K562 (cell line): Measurements from ENCODE around the gene PHACTR3. TPM values are rescaled to one million over a fixed set of nuclear protein-coding genes. Genes with fewer than 3 reads are reported as not detected.

ENCODE experiments used
- ATAC-seq: fragments of 200-7000 bp; cut with Tn5 transposase; 3 replicates; pipeline ENCODE4 v1.9.1; 2020; ENCODE audit warnings: moderate library complexity
- BruUV-seq: library from RNA; stranded (reverse); fragments of 400-500 nt; replicated peaks from 2 replicates; lab custom pipeline; 2021; lab: Mats Ljungman, UMichigan
- CTCF ChIA-PET: fragments of 300-600 bp; formaldehyde crosslinking; extraction: SDS; loops from one replicate; lab custom pipeline; 2021; ENCODE audit warnings: low intra/inter-chr PET ratio; lab: Yijun Ruan, JAX
- POLR2A ChIA-PET: fragments of 300-600, 350-650 bp; sonication (Branson Sonifier 250); formaldehyde crosslinking; extraction: SDS; loops from one replicate; lab custom pipeline; 2021; ENCODE audit warnings: antibody characterized with exemption, inconsistent platforms; lab: Yijun Ruan, JAX
- DNase-seq, 4 experiments: peaks; one replicate each; pipeline versions ENCODE4 v3.0.0 to v3.0.0-alpha.2; 2011 to 2018; ENCODE audit warnings: low spot score in 3 of 4, mixed read lengths in 3 of 4; ENCODE audit errors: extremely low read depth in 1 of 4
- FAIRE-seq: peaks from 2 replicates; lab custom pipeline; 2011; peaks lifted over from hg19 to GRCh38; lab: Jason Lieb, UNC
- H2AFZ ChIP-seq: 2 replicates; pipeline ENCODE4 v1.6.0; 2011; ENCODE audit warnings: low read depth, low read length, control low read depth, inconsistent platforms
- H3K27ac ChIP-seq: fragments of 200-600 bp; 3 replicates; pipeline ENCODE4 v1.8.0; 2011; ENCODE audit warnings: low read depth, mild to moderate bottlenecking, control low read depth, inconsistent platforms, low read length, moderate library complexity, mixed read lengths; ENCODE audit errors: extremely low read depth
- H3K27me3 ChIP-seq, 2 experiments: fragments of 300-600 bp in 1 of 2; 2 replicates in 1 of 2; 3 replicates in 1 of 2; pipeline versions ENCODE4 v1.6.0 to v1.8.0; 2011; ENCODE audit warnings: inconsistent platforms in 2 of 2, low read length in 2 of 2, mild to moderate bottlenecking in 1 of 2, mixed read lengths in 1 of 2, moderate library complexity in 1 of 2; ENCODE audit not compliant: control insufficient read depth in 2 of 2, insufficient read depth in 2 of 2
- H3K36me3 ChIP-seq: fragments of 300-600 bp; 3 replicates; pipeline ENCODE4 v1.8.0; 2011; ENCODE audit warnings: mild to moderate bottlenecking, low read length, inconsistent platforms; ENCODE audit not compliant: control insufficient read depth, insufficient read depth
- H3K4me1 ChIP-seq, 2 experiments: fragments of 200-600 bp in 1 of 2; replicated peaks in 1 of 2; 2 replicates in 1 of 2; 3 replicates in 1 of 2; pipeline versions ENCODE4 v1.5.1 to v1.8.0; 2011; ENCODE audit warnings: inconsistent platforms in 2 of 2, low read length in 2 of 2, mild to moderate bottlenecking in 1 of 2, mixed read lengths in 1 of 2, moderate library complexity in 1 of 2; ENCODE audit not compliant: control insufficient read depth in 2 of 2, insufficient read depth in 2 of 2
- H3K4me2 ChIP-seq: 2 replicates; pipeline ENCODE4 v1.6.1; 2011; ENCODE audit warnings: low read length, control low read depth, inconsistent platforms, mixed read lengths; ENCODE audit not compliant: insufficient read depth
- H3K4me3 ChIP-seq: fragments of 200-600 bp; sonication (generic), shearing (Covaris generic); 2 replicates; pipeline ENCODE4 v1.5.1; 2016; ENCODE audit warnings: control low read depth, inconsistent platforms
- H3K79me2 ChIP-seq: fragments of 200-600 bp; 3 replicates; pipeline ENCODE4 v1.8.0; 2011; ENCODE audit warnings: low read length, inconsistent platforms; ENCODE audit not compliant: control insufficient read depth, insufficient read depth
- H3K9ac ChIP-seq, 2 experiments: 2 replicates each; pipeline versions ENCODE4 v1.6.0 to v1.6.1; 2011; ENCODE audit warnings: low read depth in 2 of 2, low read length in 2 of 2, control low read depth in 1 of 2, inconsistent platforms in 1 of 2, mild to moderate bottlenecking in 1 of 2, mixed read lengths in 1 of 2; ENCODE audit not compliant: insufficient read depth in 1 of 2
- H3K9me1 ChIP-seq: one replicate; pipeline ENCODE4 v1.6.0; 2011; ENCODE audit warnings: inconsistent platforms, mild to moderate bottlenecking, low read length, moderate library complexity; ENCODE audit not compliant: control insufficient read depth, insufficient read depth
- H3K9me3 ChIP-seq: replicated peaks from 2 replicates; pipeline ENCODE4 v1.5.1; 2011; ENCODE audit warnings: low read depth, low read length, inconsistent platforms; ENCODE audit not compliant: control insufficient read depth, insufficient read depth
- H4K20me1 ChIP-seq: replicated peaks from 2 replicates; pipeline ENCODE4 v1.6.1; 2011; ENCODE audit warnings: low read length, inconsistent platforms, mixed read lengths; ENCODE audit not compliant: control insufficient read depth, insufficient read depth
- ATF1 ChIP-seq, 2 experiments: fragments of 450-650 bp in 1 of 2; IDR thresholded peaks; 2 replicates each; pipeline ENCODE4 v1.6.1; 2016; ENCODE audit warnings: missing compliant biosample characterization in 1 of 2, missing genetic modification characterization in 1 of 2
- EZH2 ChIP-seq: IDR thresholded peaks from 2 replicates; pipeline ENCODE4 v1.6.1; 2012; ENCODE audit warnings: low read depth, mild to moderate bottlenecking, inconsistent platforms, low read length, borderline replicate concordance
- GMEB1 ChIP-seq: fragments of 250-450 bp; sonication (Bioruptor Pico); IDR thresholded peaks from 2 replicates; pipeline ENCODE4 v1.4.0; 2020; ENCODE audit warnings: mild to moderate bottlenecking
- ILK ChIP-seq: fragments of 450-650 bp; IDR thresholded peaks from 2 replicates; pipeline ENCODE4 v1.6.1; 2016; ENCODE audit warnings: missing genetic modification characterization, low read depth, mild to moderate bottlenecking, missing compliant biosample characterization, moderate library complexity, borderline replicate concordance
- NCOA1 ChIP-seq: fragments of 450-650 bp; IDR thresholded peaks from 2 replicates; pipeline ENCODE4 v1.6.1; 2016; ENCODE audit warnings: low read depth
- NR0B1 ChIP-seq: fragments of 450-650 bp; IDR thresholded peaks from one replicate; pipeline ENCODE4 v1.6.1; 2018; ENCODE audit warnings: mild to moderate bottlenecking, moderate library complexity; ENCODE audit not compliant: partially characterized antibody
- PTTG1 ChIP-seq: fragments of 450-650 bp; IDR thresholded peaks from 2 replicates; pipeline ENCODE4 v1.6.1; 2016; ENCODE audit warnings: low read depth, mild to moderate bottlenecking, missing genetic modification characterization, missing compliant biosample characterization
- STAT5A ChIP-seq: IDR thresholded peaks from 2 replicates; pipeline ENCODE4 v1.6.1; 2012; ENCODE audit warnings: low read length, inconsistent platforms, borderline replicate concordance
- THRB ChIP-seq: fragments of 450-650 bp; formaldehyde crosslinking; conservative IDR thresholded peaks from 2 replicates; pipeline ENCODE4 v1.4.0; 2022; ENCODE audit warnings: mild to moderate bottlenecking, missing genetic modification characterization
- ZNF398 ChIP-seq: fragments of 250-450 bp; sonication (Bioruptor Pico); IDR thresholded peaks from 2 replicates; pipeline ENCODE4 v1.8.0; 2021; ENCODE audit warnings: moderate library complexity, mild to moderate bottlenecking, inconsistent platforms
- ZNF507 ChIP-seq: conservative IDR thresholded peaks from 2 replicates; pipeline ENCODE4 v1.6.1; 2017; ENCODE audit warnings: missing genetic modification characterization, missing compliant biosample characterization
- WGBS: fragments of 100-300 bp; shearing (Covaris generic); methylation state at CpG from one replicate; pipeline ENCODE4 v1.1.6; 2016; ENCODE audit warnings: low coverage, mixed read lengths; ENCODE audit not compliant: insufficient coverage; ENCODE audit errors: missing lambda C conversion rate; 5-methylcytosine and 5-hydroxymethylcytosine counted together
- in situ Hi-C: fragments of 300-500 bp; cut with MboI; formaldehyde crosslinking; loops from 4 replicates; pipeline ENCODE4 v1.15.0; 2018; ENCODE audit warnings: inconsistent platforms, mixed read lengths
- intact Hi-C: fragments of 100-400 bp; cut with micrococcal nuclease; formaldehyde crosslinking; loops from 2 replicates; pipeline ENCODE4 v1.14.2; 2022
- polyA plus RNA-seq, 8 experiments: library from polyadenylated mRNA; depleted of rRNA in 4 of 8; stranded (reverse) in 5 of 8; unstranded in 3 of 8; fragments of >200 nt; fragmentation: Nextera tagmentation in 2 of 8; fragmentation: Illumina TruSeq in 1 of 8; extraction: Ambion mirVana in 2 of 8; extraction: Trizol in 1 of 8; gene quantifications; 2 replicates each; pipeline versions ENCODE4 v1.2.1 to v1.2.3, GENCODE V29; 2011 to 2014; ENCODE audit warnings: inconsistent platforms in 1 of 8, missing spikeins in 1 of 8
- total RNA-seq, 7 experiments: library from RNA; depleted of rRNA in 6 of 7; stranded (reverse); fragments of >200 nt in 6 of 7; fragmentation: Illumina TruSeq in 2 of 7; extraction: Trizol in 2 of 7; gene quantifications; 2 replicates each; pipeline versions ENCODE4 v1.2.1 to v1.2.3, GENCODE V29; 2011 to 2021; ENCODE audit warnings: low replicate concordance in 1 of 7

The PHACTR3 gene
- total and polyA plus RNA-seq, 9 of the 15 experiments (the other 6 are each of a cell fraction or from before 2014, with no cell fraction given) = not detected

- TF ChIP-seq STAT5A (no peak), NR0B1 (no peak), NCOA1 (no peak), ATF1 (CRISPR knock-in tag; IDR thresholded peaks at IDR 0.05) (no peak), ATF1 (tag; IDR thresholded peaks at IDR 0.05) (no peak)
Measured at GRCh38 chr20:59813126-59813947, 209.0 kb downstream of the PHACTR3 start (continued).

GRCh38 chr20:59813948-59814839, 209.9 kb downstream of the PHACTR3 start:
- Histone ChIP-seq H3K4me1 (no peaks in the 10 kb centered on the region), H3K4me2 (no peak overlapping the region), H3K4me3 (no peak overlapping the region), H4K20me1 (no peaks in the 10 kb centered on the region; the same call in 1 of the 2 replicates), H3K9me1 (no peaks in the 10 kb centered on the region), H3K9ac (no peak overlapping the region), H3K27me3 (peaks cover 6 to 39% of the 10 kb centered on the region in 2 experiments; a peak in 4 of 5 replicates), H2AFZ (no peak overlapping the region), H3K79me2 (no peaks in the 10 kb centered on the region), H3K9me3 (no peaks in the 10 kb centered on the region), H3K27ac (no peak overlapping the region), H3K36me3 (no peaks in the 10 kb centered on the region)
- in situ Hi-C loops = no loop called here
- WGBS = under 1% methylated on average over 18 of the region's 21 CpGs
- ChIA-PET POLR2A (no interaction called here), CTCF (no interaction called here)
- no TSS peak for BruUV-seq
- FAIRE-seq (no peak), ATAC-seq (no peak), DNase-seq (no peak)
- intact Hi-C loops = no loop called here
- TF ChIP-seq ZNF398 = no peak
- no peak for TF ChIP-seq ZNF507 (tag)
- TF ChIP-seq ILK (tag) = no peak
- no peak for TF ChIP-seq GMEB1 (CRISPR knock-in tag)
- TF ChIP-seq PTTG1 = no peak
- no peak for TF ChIP-seq THRB
- TF ChIP-seq EZH2 = no peak
